GM13977 (cell line): Measurements from ENCODE around the gene DOLPP1.

Experiments used
- DNase-seq: peaks from one replicate; pipeline ENCODE4 v3.0.0; 2012; ENCODE audit warnings: low spot score
- CTCF ChIP-seq: IDR thresholded peaks from 2 replicates; pipeline ENCODE4 v1.5.1; 2012; ENCODE audit warnings: mild to moderate bottlenecking, control low read depth; ENCODE audit not compliant: insufficient read depth; ENCODE audit errors: extremely low read depth, missing control alignments
- in situ Hi-C: fragments of 300-500 bp; cut with MboI; formaldehyde crosslinking; loops from one replicate; pipeline ENCODE4 v1.12.0; 2022; ENCODE audit warnings: low sequenced_read_pairs, low pct_unique_long_range_greater_than_20kb, mixed read lengths, inconsistent platforms; ENCODE audit not compliant: unreplicated experiment

DOLPP1 gene

GRCh38 chr9:129130791-129131190 lies 49.9 kb downstream of the DOLPP1 start:
- DNase-seq, result no peak
- in situ Hi-C loops, result loop anchor here (10.0 to 25.0 kb wide), 2 partner anchors 484 to 657 kb away; no protein-coding TSS in a partner anchor
- no peak for TF ChIP-seq CTCF

- DNase-seq, result peak; percentile 88
- in situ Hi-C loops, result loop anchor here (10.0 to 25.0 kb wide), 2 partner anchors 483 to 656 kb away; no protein-coding TSS in a partner anchor
- TF ChIP-seq CTCF, result peak; percentile 98
Measured at GRCh38 chr9:129131300-129132145, 50.6 kb downstream of the DOLPP1 start.

- in situ Hi-C loops, result loop anchor here (10.0 to 25.0 kb wide), 2 partner anchors 482 to 654 kb away; no protein-coding TSS in a partner anchor
- TF ChIP-seq CTCF, result no peak
Measured at GRCh38 chr9:129133082-129133481, 52.2 kb downstream of the DOLPP1 start.

GRCh38 chr9:129135476-129135875 lies 54.6 kb downstream of the DOLPP1 start:
- no peak for DNase-seq
- in situ Hi-C loops, result loop anchor here (10.0 to 25.0 kb wide), 2 partner anchors 479 to 652 kb away; no protein-coding TSS in a partner anchor

More at GRCh38 chr9:129133082-129133481, 52.2 kb downstream of the DOLPP1 start:
- DNase-seq, result no peak

GRCh38 chr9:129136446-129137035 lies 55.6 kb downstream of the DOLPP1 start:
- in situ Hi-C loops, result loop anchor here (10.0 to 25.0 kb wide), 2 partner anchors 478 to 651 kb away; no protein-coding TSS in a partner anchor
- no peak for DNase-seq
- no peak for TF ChIP-seq CTCF

More at GRCh38 chr9:129135476-129135875, 54.6 kb downstream of the DOLPP1 start:
- no peak for TF ChIP-seq CTCF

- in situ Hi-C loops, result loop anchor here (10.0 to 25.0 kb wide), 2 partner anchors 477 to 650 kb away; no protein-coding TSS in a partner anchor
- no peak for DNase-seq
- TF ChIP-seq CTCF, result no peak
Measured at GRCh38 chr9:129137292-129138143, 56.6 kb downstream of the DOLPP1 start.
